Activated T-helper 1 cell treated with Interleukin-2 at 50 U/mL for 16 hours (primary cell): ENCODE data around the gene STX18.
"Not testable (repeated sequence)": the region's sequence is repeated elsewhere in the genome, so short reads cannot be mapped to it uniquely, and the experiment has no call there.

Experiments used
- DNase-seq: peaks from one replicate; pipeline ENCODE4 v3.0.0-alpha.2; 2020; ENCODE audit warnings: low read depth

STX18 gene

GRCh38 chr4:4554234-4554633, 12.4 kb upstream of the STX18 start:
- no peak for DNase-seq

GRCh38 chr4:4552042-4552441, 10.2 kb upstream of the STX18 start:
- not testable (repeated sequence) for DNase-seq

GRCh38 chr4:4550161-4550560, 8.3 kb upstream of the STX18 start:
- not testable (repeated sequence) for DNase-seq

- DNase-seq, result no peak
Observed at GRCh38 chr4:4549534-4549933, 7.7 kb upstream of the STX18 start.

GRCh38 chr4:4542774-4543485, 1.1 kb upstream of the STX18 start:
- no peak for DNase-seq

- DNase-seq, result no peak
Observed at GRCh38 chr4:4541040-4541631, 712 bp downstream of the STX18 start.

- DNase-seq, result no peak
Observed at GRCh38 chr4:4539481-4539880, 2.4 kb downstream of the STX18 start.

- no peak for DNase-seq
Observed at GRCh38 chr4:4535590-4535989, 6.3 kb downstream of the STX18 start.

- no peak for DNase-seq
Observed at GRCh38 chr4:4534515-4535145, 7.2 kb downstream of the STX18 start.

GRCh38 chr4:4533461-4534169, 8.2 kb downstream of the STX18 start:
- no peak for DNase-seq

GRCh38 chr4:4532371-4533154, 9.3 kb downstream of the STX18 start:
- DNase-seq, result no peak

- DNase-seq, result no peak
Observed at GRCh38 chr4:4529392-4529791, 12.5 kb downstream of the STX18 start.

GRCh38 chr4:4526401-4526800, 15.4 kb downstream of the STX18 start:
- no peak for DNase-seq

- no peak for DNase-seq
Observed at GRCh38 chr4:4524364-4524763, 17.5 kb downstream of the STX18 start.

GRCh38 chr4:4521731-4522130, 20.1 kb downstream of the STX18 start:
- DNase-seq, result no peak

- no peak for DNase-seq
Observed at GRCh38 chr4:4521136-4521535, 20.7 kb downstream of the STX18 start.

- no peak for DNase-seq
Observed at GRCh38 chr4:4519297-4519894, 22.5 kb downstream of the STX18 start.

- no peak for DNase-seq
Observed at GRCh38 chr4:4518747-4519146, 23.1 kb downstream of the STX18 start.

- DNase-seq, result no peak
Observed at GRCh38 chr4:4514786-4515185, 27.1 kb downstream of the STX18 start.

- DNase-seq, result no peak
Observed at GRCh38 chr4:4512282-4512681, 29.6 kb downstream of the STX18 start.

GRCh38 chr4:4510641-4511040, 31.2 kb downstream of the STX18 start:
- DNase-seq, result not testable (repeated sequence)

- DNase-seq, result no peak
Observed at GRCh38 chr4:4509521-4509920, 32.3 kb downstream of the STX18 start.
